NCI-H1436 treated with DMSO at 0.1 percent for 48 hours (cell line): ENCODE results near the gene RHOXF2B.
"Not testable (repeated sequence)": the region's sequence is repeated elsewhere in the genome, so short reads cannot be mapped to it uniquely, and the experiment has no call there.

Experiments
- DNase-seq: peaks from one replicate; lab custom pipeline; 2025; lab: John Stamatoyannopoulos, UW

The RHOXF2B gene

GRCh38 chrX:120077590-120077989 is at the start of gene RHOXF2B:
RHOXF2B (minus strand) TSS chrX:120077690; CDS start chrX:120077552, 138 bp downstream.
- not testable (repeated sequence) for DNase-seq

GRCh38 chrX:120125444-120125843 is 48.0 kb upstream of the RHOXF2B start:
- no peak for DNase-seq

- DNase-seq = no peak
Measured at GRCh38 chrX:120120223-120120622, 42.7 kb upstream of the RHOXF2B start.

- DNase-seq = no peak
Measured at GRCh38 chrX:120115438-120115963, 38.0 kb upstream of the RHOXF2B start, which contains the start of gene RHOXF1. RHOXF1 (minus strand) TSS chrX:120115913; CDS start chrX:120115862, 51 bp downstream.

GRCh38 chrX:120111611-120112010 is 34.1 kb upstream of the RHOXF2B start:
- no peak for DNase-seq

- no peak for DNase-seq
Measured at GRCh38 chrX:120109378-120109777, 31.9 kb upstream of the RHOXF2B start.

GRCh38 chrX:120104707-120105106 is 27.2 kb upstream of the RHOXF2B start:
- not testable (repeated sequence) for DNase-seq

GRCh38 chrX:120101057-120101456 is 23.6 kb upstream of the RHOXF2B start:
- not testable (repeated sequence) for DNase-seq

- DNase-seq = no peak
Measured at GRCh38 chrX:120090208-120090607, 12.7 kb upstream of the RHOXF2B start.

GRCh38 chrX:120087289-120088017 is 10.0 kb upstream of the RHOXF2B start:
- no peak for DNase-seq

- not testable (repeated sequence) for DNase-seq
Measured at GRCh38 chrX:120085553-120086185, 8.2 kb upstream of the RHOXF2B start.

DNA sequence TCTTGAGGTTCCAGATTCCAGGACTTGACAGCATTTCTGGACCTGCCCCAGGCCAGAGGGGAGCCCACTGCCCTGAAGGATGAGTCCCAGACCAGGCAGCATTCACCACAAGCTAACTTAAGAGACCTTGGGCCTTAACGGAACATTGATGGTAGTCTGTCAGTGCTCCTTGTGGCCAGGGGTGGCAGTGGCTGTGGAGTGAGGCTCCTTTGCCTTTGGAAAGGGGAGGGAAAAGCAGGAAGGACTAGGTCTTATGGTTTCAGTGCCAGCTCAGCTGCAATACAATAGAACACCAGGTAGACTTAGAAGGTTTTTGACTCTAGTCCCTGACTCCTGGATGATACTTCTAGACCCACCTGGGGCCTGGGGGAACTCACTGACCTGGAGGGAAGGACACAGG is 11.3 kb downstream of the RHOXF2B start:
- DNase-seq = not testable (repeated sequence)

GRCh38 chrX:120042712-120043111 is 34.8 kb downstream of the RHOXF2B start:
- not testable (repeated sequence) for DNase-seq

- DNase-seq = not testable (repeated sequence)
Measured at GRCh38 chrX:120042247-120042646, 35.2 kb downstream of the RHOXF2B start.

DNA sequence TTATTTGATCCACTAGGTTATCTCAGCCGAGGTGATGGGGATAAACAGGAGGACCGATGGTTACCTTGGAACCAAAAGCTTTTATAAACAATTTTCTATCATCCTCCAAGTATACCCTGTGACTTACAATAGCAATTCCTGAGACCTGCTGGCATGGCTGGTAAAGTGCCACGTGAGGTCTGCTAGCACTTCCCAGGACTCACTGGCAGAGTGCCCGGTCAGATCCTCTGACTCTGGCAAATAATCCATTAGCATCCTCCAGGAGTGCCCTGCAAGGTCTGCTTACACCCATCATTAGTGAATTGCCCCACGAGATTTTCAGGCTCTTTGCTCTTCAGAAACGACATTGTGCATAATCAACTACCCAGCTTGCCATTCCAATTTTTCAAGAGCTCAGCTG is 37.3 kb downstream of the RHOXF2B start:
- DNase-seq = not testable (repeated sequence)

GRCh38 chrX:120039087-120039733 is 38.3 kb downstream of the RHOXF2B start:
- not testable (repeated sequence) for DNase-seq

GRCh38 chrX:120036704-120037103 is 40.8 kb downstream of the RHOXF2B start:
- no peak for DNase-seq

GRCh38 chrX:120035522-120036309 is 41.8 kb downstream of the RHOXF2B start:
- not testable (repeated sequence) for DNase-seq

GRCh38 chrX:120029354-120029753 is 48.1 kb downstream of the RHOXF2B start:
- no peak for DNase-seq

DNA sequence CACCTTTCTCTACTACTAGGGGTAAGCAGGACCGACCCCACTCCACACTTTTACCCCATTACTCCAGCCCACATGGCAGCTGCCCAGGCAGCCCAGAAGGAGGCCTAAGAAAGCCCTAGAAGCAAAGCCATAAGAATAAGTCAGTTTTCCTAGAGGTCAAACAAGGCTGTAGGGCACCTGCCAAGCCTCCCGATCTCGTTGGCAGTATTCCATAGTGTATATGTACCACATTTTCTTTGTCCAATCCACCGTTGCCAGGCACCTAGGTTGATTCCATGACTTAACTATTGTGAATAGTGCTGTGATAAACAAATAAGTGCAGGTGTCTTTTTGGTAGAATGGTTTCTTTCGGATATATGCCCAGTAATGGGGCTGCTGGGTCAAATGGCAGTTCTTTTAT is 54.2 kb downstream of the RHOXF2B start:
- DNase-seq = no peak

- DNase-seq = no peak
Measured at GRCh38 chrX:120022763-120023162, 54.7 kb downstream of the RHOXF2B start.
